ENCODE measurements around the gene RAB3IL1.

- no peak for TF ChIP-seq ZNF18 (tag by site-specific recombination; IDR thresholded peaks at IDR 0.05)
- TF ChIP-seq CTCF (tag by site-specific recombination; IDR thresholded peaks at IDR 0.05), result no peak
- no peak for TF ChIP-seq REST (tag by site-specific recombination; IDR thresholded peaks at IDR 0.05)
- TF ChIP-seq YY1 (tag by site-specific recombination; IDR thresholded peaks at IDR 0.05), result no peak
- TF ChIP-seq ZBTB44 (tag by site-specific recombination; IDR thresholded peaks at IDR 0.05), result no peak
These were observed 21.7 kb downstream of the RAB3IL1 start for GRCh38 chr11:61895718-61896059.
